Suprapubic skin (tissue), 4 donors: ENCODE data around the gene PEX11A. TPM values are rescaled to one million over a fixed set of nuclear protein-coding genes. Genes with fewer than 3 reads are reported as not detected.

Experiments
- DNase-seq, 2 donors: peaks; one replicate each; pipeline ENCODE4 v3.0.0-alpha.2; 2019; ENCODE audit warnings: low spot score in 2 of 2
- H3K27ac ChIP-seq: fragments of 200-600 bp; sonication (generic); one replicate; pipeline ENCODE4 v1.5.1; 2019
- H3K27me3 ChIP-seq: fragments of 200-600 bp; sonication (generic); one replicate; pipeline ENCODE4 v1.5.1; 2019
- H3K36me3 ChIP-seq: fragments of 200-600 bp; sonication (generic); one replicate; pipeline ENCODE4 v1.5.1; 2019
- H3K4me1 ChIP-seq: fragments of 200-600 bp; sonication (generic); one replicate; pipeline ENCODE4 v1.5.1; 2019
- H3K4me3 ChIP-seq: fragments of 200-600 bp; sonication (generic); one replicate; pipeline ENCODE4 v1.5.1; 2019; ENCODE audit warnings: mild to moderate bottlenecking
- H3K9me3 ChIP-seq: fragments of 200-600 bp; sonication (generic); one replicate; pipeline ENCODE4 v1.5.1; 2019
- CTCF ChIP-seq, 2 donors: fragments of 200-600 bp in 1 of 2; fragments of 450-650 bp in 1 of 2; sonication (generic) in 1 of 2; IDR thresholded peaks; one replicate each; pipeline ENCODE4 v1.5.1; 2016 to 2019; ENCODE audit warnings: antibody characterized with exemption in 2 of 2, mild to moderate bottlenecking in 1 of 2, moderate library complexity in 1 of 2
- EP300 ChIP-seq: sonication (generic); formaldehyde crosslinking; IDR thresholded peaks from one replicate; pipeline ENCODE4 v1.6.1; 2017; ENCODE audit warnings: antibody characterized with exemption
- POLR2A ChIP-seq, 2 donors: fragments of 450-650 bp; IDR thresholded peaks; one replicate each; pipeline ENCODE4 v1.6.1; 2017; ENCODE audit warnings: antibody characterized with exemption in 2 of 2, mild to moderate bottlenecking in 2 of 2, moderate library complexity in 2 of 2
- POLR2AphosphoS5 ChIP-seq, 3 donors: sonication (generic); formaldehyde crosslinking; IDR thresholded peaks; one replicate each; pipeline ENCODE4 v1.6.1; 2017; ENCODE audit warnings: antibody characterized with exemption in 3 of 3
- WGBS: methylation state at CpG from one replicate; pipeline ENCODE4 v1.1.5; 2018; 5-methylcytosine and 5-hydroxymethylcytosine counted together
- total RNA-seq, 4 donors: library from RNA; depleted of rRNA; stranded (reverse); fragments of >200 nt; gene quantifications; one replicate each; pipeline ENCODE4 v1.1.0, GENCODE V29; 2016

The PEX11A gene
- total RNA-seq, 4 donors from 2014 or later = 7.9 to 16.9 (median 10.6) TPM

GRCh38 chr15:89646416-89647141, 44.0 kb downstream of the PEX11A start:
- Histone ChIP-seq H3K27ac (no peak overlapping the region), H3K27me3 (no peaks in the 10 kb centered on the region), H3K4me3 (no peak overlapping the region), H3K9me3 (no peaks in the 10 kb centered on the region), H3K4me1 (peaks cover 3% of the 10 kb centered on the region), H3K36me3 (peaks cover 15% of the 10 kb centered on the region)
- peak; percentile 66 to 71 for DNase-seq
- WGBS = 81% methylated on average over 17 of the region's 22 CpGs
- no peak for TF ChIP-seq POLR2AphosphoS5 (IDR thresholded peaks at IDR 0.05)
- no peak for TF ChIP-seq POLR2A (IDR thresholded peaks at IDR 0.05)
- TF ChIP-seq EP300 = no peak
- no peak for TF ChIP-seq CTCF (IDR thresholded peaks at IDR 0.05)

GRCh38 chr15:89645680-89646079, 44.9 kb downstream of the PEX11A start:
- TF ChIP-seq EP300 = no peak
- TF ChIP-seq CTCF (IDR thresholded peaks at IDR 0.05) = no peak
- no peak for TF ChIP-seq POLR2AphosphoS5 (IDR thresholded peaks at IDR 0.05)
- TF ChIP-seq POLR2A (IDR thresholded peaks at IDR 0.05) = no peak
- Histone ChIP-seq H3K27me3 (no peaks in the 10 kb centered on the region), H3K36me3 (peaks cover 16% of the 10 kb centered on the region), H3K4me1 (peaks cover 3% of the 10 kb centered on the region), H3K4me3 (no peak overlapping the region), H3K9me3 (no peaks in the 10 kb centered on the region), H3K27ac (no peak overlapping the region)
- DNase-seq = peak; percentile 54 to 65
- WGBS = 89% methylated on average over 6 of the region's 8 CpGs

- no peak for TF ChIP-seq POLR2AphosphoS5 (IDR thresholded peaks at IDR 0.05)
- TF ChIP-seq POLR2A (IDR thresholded peaks at IDR 0.05) = no peak
- TF ChIP-seq EP300 = no peak
These were observed 48.4 kb downstream of the PEX11A start for GRCh38 chr15:89642106-89642505.

GRCh38 chr15:89641053-89641452, 49.5 kb downstream of the PEX11A start:
- Histone ChIP-seq H3K4me3 (no peak overlapping the region), H3K4me1 (no peaks in the 10 kb centered on the region), H3K27ac (no peak overlapping the region), H3K27me3 (no peaks in the 10 kb centered on the region), H3K36me3 (peaks cover 16% of the 10 kb centered on the region), H3K9me3 (no peaks in the 10 kb centered on the region)
- WGBS = 86% methylated on average over 5 of the region's 5 CpGs
- peak in 1 of 2 donors; percentile 4 for DNase-seq
- TF ChIP-seq POLR2AphosphoS5 (IDR thresholded peaks at IDR 0.05) (no peak), POLR2A (IDR thresholded peaks at IDR 0.05) (no peak), CTCF (IDR thresholded peaks at IDR 0.05) (no peak), EP300 (no peak)

More at GRCh38 chr15:89642106-89642505, 48.4 kb downstream of the PEX11A start:
- Histone ChIP-seq H3K4me1 (peaks cover under 1% of the 10 kb centered on the region), H3K27me3 (no peaks in the 10 kb centered on the region), H3K4me3 (no peak overlapping the region), H3K36me3 (peaks cover 16% of the 10 kb centered on the region), H3K9me3 (no peaks in the 10 kb centered on the region), H3K27ac (no peak overlapping the region)
- peak in 1 of 2 donors; percentile 74 for DNase-seq
- 84% methylated on average over 16 of the region's 16 CpGs for WGBS

GRCh38 chr15:89640245-89640644, 50.3 kb downstream of the PEX11A start:
- TF ChIP-seq CTCF (IDR thresholded peaks at IDR 0.05) (no peak), EP300 (no peak), POLR2AphosphoS5 (IDR thresholded peaks at IDR 0.05) (no peak), POLR2A (IDR thresholded peaks at IDR 0.05) (no peak)
- peak in 1 of 2 donors; percentile 9 for DNase-seq
- no peaks in the 10 kb centered on the region for H3K9me3 ChIP-seq
- H3K27ac ChIP-seq = no peak overlapping the region
- no peaks in the 10 kb centered on the region for H3K4me1 ChIP-seq
- peaks cover 12% of the 10 kb centered on the region for H3K36me3 ChIP-seq
- no peaks in the 10 kb centered on the region for H3K27me3 ChIP-seq
- 95% methylated on average over 5 of the region's 5 CpGs for WGBS
- no peak overlapping the region for H3K4me3 ChIP-seq
